ENCODE results near the gene RPS6KA2.

RPS6KA2 gene

DNA sequence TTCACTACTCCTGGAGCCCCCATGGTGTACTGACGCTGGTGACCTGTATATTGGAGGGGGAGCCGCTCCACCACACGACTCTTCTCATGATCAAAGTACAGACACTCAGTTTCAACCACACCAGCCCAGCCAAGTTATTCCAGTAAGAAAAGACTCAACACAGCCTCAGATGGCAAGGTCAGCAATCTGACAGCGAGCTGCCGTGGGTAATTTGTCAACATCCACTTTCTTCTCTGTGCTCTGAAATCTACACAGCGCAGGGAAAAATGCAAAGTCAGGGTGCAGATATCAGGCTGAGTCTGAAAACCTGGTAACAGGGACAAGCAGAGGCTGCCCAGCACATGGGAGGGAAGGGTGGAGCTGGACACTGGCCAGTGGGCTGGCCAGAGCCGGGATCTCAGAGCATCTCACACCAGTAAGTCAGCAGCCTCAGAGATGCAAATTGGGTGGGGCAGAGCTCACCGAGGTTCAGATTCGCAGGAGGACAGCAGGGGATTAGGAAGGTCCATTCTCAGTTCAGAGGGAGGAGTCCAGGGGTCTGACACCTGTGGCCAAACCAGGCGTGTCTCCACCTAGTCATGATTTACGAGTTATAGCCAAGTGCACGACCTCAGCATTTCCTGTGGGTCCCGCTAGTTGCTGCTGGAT, 44.5 kb upstream of the RPS6KA2 start:
- ChIA-PET POLR2A (no interaction called here), CTCF (no interaction called here)
- TF ChIP-seq, protein P1, sequence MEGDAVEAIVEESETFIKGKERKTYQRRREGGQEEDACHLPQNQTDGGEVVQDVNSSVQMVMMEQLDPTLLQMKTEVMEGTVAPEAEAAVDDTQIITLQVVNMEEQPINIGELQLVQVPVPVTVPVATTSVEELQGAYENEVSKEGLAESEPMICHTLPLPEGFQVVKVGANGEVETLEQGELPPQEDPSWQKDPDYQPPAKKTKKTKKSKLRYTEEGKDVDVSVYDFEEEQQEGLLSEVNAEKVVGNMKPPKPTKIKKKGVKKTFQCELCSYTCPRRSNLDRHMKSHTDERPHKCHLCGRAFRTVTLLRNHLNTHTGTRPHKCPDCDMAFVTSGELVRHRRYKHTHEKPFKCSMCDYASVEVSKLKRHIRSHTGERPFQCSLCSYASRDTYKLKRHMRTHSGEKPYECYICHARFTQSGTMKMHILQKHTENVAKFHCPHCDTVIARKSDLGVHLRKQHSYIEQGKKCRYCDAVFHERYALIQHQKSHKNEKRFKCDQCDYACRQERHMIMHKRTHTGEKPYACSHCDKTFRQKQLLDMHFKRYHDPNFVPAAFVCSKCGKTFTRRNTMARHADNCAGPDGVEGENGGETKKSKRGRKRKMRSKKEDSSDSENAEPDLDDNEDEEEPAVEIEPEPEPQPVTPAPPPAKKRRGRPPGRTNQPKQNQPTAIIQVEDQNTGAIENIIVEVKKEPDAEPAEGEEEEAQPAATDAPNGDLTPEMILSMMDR (IDR thresholded peaks at IDR 0.05; ENCODE audit: control extremely low read depth, extremely low read depth, low read depth, missing control alignments) = no peak
- no peak for DNase-seq (ENCODE audit: extremely low spot score)

DNA sequence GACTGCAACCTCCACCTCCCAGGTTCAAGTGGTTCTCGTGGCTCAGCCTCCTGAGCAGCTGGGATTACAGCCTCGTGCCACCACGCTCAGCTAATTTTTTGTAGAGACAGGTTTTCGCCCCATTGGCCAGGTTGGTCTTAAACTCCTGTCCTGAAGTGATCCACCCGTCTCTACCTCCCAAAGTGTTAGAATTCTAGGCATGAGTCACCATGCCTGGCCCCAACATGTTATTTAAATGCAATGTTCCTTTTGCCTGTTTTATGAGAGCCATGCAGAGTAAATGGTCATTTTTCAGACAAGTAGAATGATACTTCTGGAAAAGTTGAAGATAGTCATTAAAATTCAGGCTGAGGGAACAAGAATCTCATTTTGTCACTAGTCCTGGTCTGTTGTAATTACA, 43.8 kb upstream of the RPS6KA2 start:
- POLR2A ChIA-PET = no interaction called here
- TF ChIP-seq, protein P1 (IDR thresholded peaks at IDR 0.05; ENCODE audit: control extremely low read depth, extremely low read depth, low read depth, missing control alignments) = no peak
- DNase-seq (ENCODE audit: extremely low spot score) = no peak
- CTCF ChIA-PET = no interaction called here

DNA sequence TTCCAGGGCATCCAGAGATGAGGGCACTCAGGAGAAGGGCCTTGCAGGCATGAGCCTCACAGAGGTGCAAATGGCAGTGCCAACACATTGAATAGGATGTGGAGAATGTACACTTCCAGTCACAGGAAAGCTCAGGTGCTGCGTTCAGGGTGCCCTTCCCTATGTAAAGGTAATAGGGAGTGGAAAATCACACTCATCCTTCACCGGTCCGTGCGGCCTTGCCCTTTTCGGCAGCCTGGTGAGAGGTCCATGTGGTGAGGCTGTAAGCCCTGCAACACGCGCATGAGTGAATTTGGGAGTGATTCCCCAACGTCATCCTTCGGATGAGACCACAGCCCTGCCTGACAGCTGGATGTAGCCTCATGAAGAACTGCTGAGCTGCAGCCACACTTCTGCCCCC, 43.0 kb upstream of the RPS6KA2 start:
- ChIA-PET POLR2A (no interaction called here), CTCF (no interaction called here)
- DNase-seq (ENCODE audit: extremely low spot score) = no peak
- TF ChIP-seq, protein P1 (IDR thresholded peaks at IDR 0.05; ENCODE audit: control extremely low read depth, extremely low read depth, low read depth, missing control alignments) = no peak

DNA sequence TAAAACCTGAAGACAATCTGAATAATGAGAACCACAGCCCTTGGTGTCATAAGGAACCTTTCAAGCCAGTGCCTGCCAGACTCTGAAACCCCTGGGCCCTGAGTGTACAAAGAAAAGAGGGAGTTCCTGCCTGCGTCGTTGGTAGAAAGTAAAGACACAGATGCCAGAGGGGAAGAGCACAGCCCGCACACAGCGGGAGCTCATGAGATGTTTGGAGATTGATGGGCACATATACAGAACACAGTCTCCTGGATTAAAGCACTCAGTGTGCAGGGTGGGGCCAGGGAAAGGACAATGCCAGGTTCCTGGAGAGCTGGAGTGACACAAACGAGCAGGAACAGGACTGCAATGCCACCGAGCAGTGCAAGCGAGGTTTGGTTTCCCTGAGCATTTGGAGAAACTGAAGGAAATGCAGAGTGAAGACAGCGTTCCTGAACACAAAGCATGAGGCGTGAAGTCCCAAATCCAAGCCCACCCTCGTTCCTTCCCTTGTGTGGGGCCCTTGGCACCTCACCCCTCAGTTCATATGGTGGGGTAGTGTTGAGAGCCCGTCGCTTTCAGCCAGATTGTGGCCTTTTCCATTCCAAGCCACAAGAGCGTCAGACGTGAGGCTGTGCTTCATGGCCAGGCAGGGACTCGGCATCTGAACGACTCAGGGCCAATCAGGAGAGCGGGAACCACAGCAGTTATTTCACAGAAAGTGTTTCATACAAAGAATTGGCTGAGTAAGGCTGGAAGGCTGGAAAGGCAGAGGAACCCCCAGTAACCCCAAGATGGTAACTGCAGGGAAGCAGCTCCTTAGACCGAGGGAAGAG, 41.0 kb upstream of the RPS6KA2 start:
- DNase-seq (ENCODE audit: extremely low spot score) = no peak
- ChIA-PET POLR2A (no interaction called here), CTCF (no interaction called here)
- TF ChIP-seq, protein P1 (IDR thresholded peaks at IDR 0.05; ENCODE audit: control extremely low read depth, extremely low read depth, low read depth, missing control alignments) = no peak

DNA sequence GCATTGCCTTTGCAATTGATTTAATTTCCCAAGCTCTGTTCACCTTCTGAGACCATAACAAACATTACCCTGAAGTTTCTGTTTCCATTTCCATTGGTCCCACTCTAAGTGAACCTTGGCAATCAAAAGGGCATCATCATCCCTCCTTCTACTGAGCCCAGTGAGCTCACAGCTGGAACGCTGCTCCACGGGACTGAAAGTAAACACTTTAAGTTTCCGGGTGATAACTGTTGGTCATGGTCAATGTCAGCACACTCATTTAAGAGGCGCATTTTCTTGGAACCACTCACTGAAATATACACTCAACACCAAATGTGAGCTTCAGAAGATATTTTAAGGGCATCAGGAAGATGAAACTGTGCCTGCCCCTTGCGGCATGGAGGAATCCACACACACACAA, 37.1 kb upstream of the RPS6KA2 start:
- TF ChIP-seq, protein P1 (IDR thresholded peaks at IDR 0.05; ENCODE audit: control extremely low read depth, extremely low read depth, low read depth, missing control alignments) = no peak
- CTCF ChIA-PET = interaction anchor here (0.9 kb wide), 1 partner anchor 25 kb away, joined by 3 read pairs; no protein-coding TSS in a partner anchor
- POLR2A ChIA-PET = no interaction called here
- DNase-seq (ENCODE audit: extremely low spot score) = no peak

DNA sequence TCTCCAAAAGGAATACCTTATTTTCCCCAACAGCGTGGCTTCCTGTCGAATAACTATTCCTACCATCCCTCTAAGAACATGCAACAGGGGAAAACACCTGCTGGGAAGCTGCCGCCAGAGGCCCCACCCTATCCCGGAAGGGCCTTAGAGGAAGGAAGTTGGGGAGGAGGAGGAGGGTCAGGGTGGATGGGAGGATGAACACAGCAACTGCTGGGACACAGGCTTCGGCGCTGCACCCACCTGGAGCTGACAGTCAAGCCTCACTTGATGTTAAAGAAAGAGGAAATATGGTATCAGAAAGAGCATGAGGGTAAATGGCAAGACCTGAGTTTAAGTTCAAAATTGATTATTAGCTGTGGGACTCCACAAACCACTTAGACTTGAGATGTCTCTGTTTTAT, 36.5 kb upstream of the RPS6KA2 start:
- TF ChIP-seq, protein P1 (IDR thresholded peaks at IDR 0.05; ENCODE audit: control extremely low read depth, extremely low read depth, low read depth, missing control alignments) = no peak
- CTCF ChIA-PET = interaction anchor here (0.9 kb wide), 1 partner anchor 25 kb away, joined by 3 read pairs; no protein-coding TSS in a partner anchor
- POLR2A ChIA-PET = no interaction called here
- no peak for DNase-seq (ENCODE audit: extremely low spot score)

Data from GM10248 (cell line).